Ovary (tissue), 9 donors: Measurements from ENCODE around the gene ODAD4. TPM values are rescaled to one million over a fixed set of nuclear protein-coding genes. Genes with fewer than 3 reads are reported as not detected.

ENCODE experiments used
- DNase-seq, 5 donors: peaks; one replicate each; pipeline ENCODE4 v3.0.0-alpha.2; 2019 to 2020
- H3K27ac ChIP-seq, 2 donors: fragments of 200-600 bp; one replicate each; pipeline versions ENCODE4 v1.5.1 to v1.8.0; 2019 to 2022
- H3K27me3 ChIP-seq: fragments of 200-600 bp; one replicate; pipeline ENCODE4 v1.8.0; 2022
- H3K36me3 ChIP-seq: fragments of 200-600 bp; sonication (generic); one replicate; pipeline ENCODE4 v1.5.1; 2019
- H3K4me1 ChIP-seq: one replicate; pipeline ENCODE4 v1.8.1; 2013; ENCODE audit warnings: mild to moderate bottlenecking, moderate library complexity; ENCODE audit not compliant: insufficient read depth
- H3K4me3 ChIP-seq: fragments of 200-600 bp; sonication (generic); one replicate; pipeline ENCODE4 v1.5.1; 2017
- H3K9me3 ChIP-seq, 2 donors: fragments of 200-600 bp in 1 of 2; sonication (generic) in 1 of 2; one replicate each; pipeline versions ENCODE4 v1.5.1 to v1.8.1; 2013 to 2019; ENCODE audit warnings: mild to moderate bottlenecking in 1 of 2, moderate library complexity in 1 of 2
- EP300 ChIP-seq: sonication (generic); formaldehyde crosslinking; IDR thresholded peaks from one replicate; pipeline ENCODE4 v1.6.1; 2017; ENCODE audit warnings: antibody characterized with exemption
- POLR2A ChIP-seq: fragments of 450-650 bp; IDR thresholded peaks from one replicate; pipeline ENCODE4 v1.6.1; 2017; ENCODE audit warnings: antibody characterized with exemption, mild to moderate bottlenecking, moderate library complexity
- WGBS, 3 donors: extraction: QIAGEN DNeasy Blood & Tissue Kit in 1 of 3; methylation state at CpG; one replicate each; pipeline versions ENCODE4 v1.1.5 to v1.1.7; 2013 to 2017; 5-methylcytosine and 5-hydroxymethylcytosine counted together
- intact Hi-C, 4 donors: fragments of 100-400 bp; cut with DNase I; formaldehyde crosslinking; loops; one replicate each; pipeline versions ENCODE4 v1.11.0 to v1.15.1; 2022 to 2023
- polyA plus RNA-seq, 2 donors: library from polyadenylated mRNA; stranded (reverse); fragments of 200-250 nt in 1 of 2; fragments of 350-450 nt in 1 of 2; fragmentation: Illumina TruSeq in 1 of 2; extraction: RNeasy Lipid Tissue Mini Kit (QIAGEN cat#74804) in 1 of 2; gene quantifications; one replicate each; pipeline ENCODE4 v1.2.3, GENCODE V29; 2013 to 2014
- total RNA-seq, 7 donors: library from RNA; depleted of rRNA in 2 of 7; stranded (reverse); fragments of >200 nt in 2 of 7; fragmentation: NEBNext Ultra II Directional in 3 of 7; extraction: Animal tissue kit (Norgen Biotek cat#: 25700) in 3 of 7; gene quantifications; one replicate each; pipeline versions ENCODE4 v1.1.0 to v1.2.4, GENCODE V29; 2016 to 2023
- TF ChIP-seq, protein P1 (sequence below), 3 donors: fragments of 450-650 bp in 2 of 3; fragments of 200-600 bp in 1 of 3; IDR thresholded peaks; one replicate each; pipeline versions ENCODE4 v1.5.1 to v1.8.0; 2016 to 2022; ENCODE audit warnings: antibody characterized with exemption in 3 of 3, mild to moderate bottlenecking in 1 of 3
- donor health status: DM: no; HTN: no; CAD: no; lungs with moderate emphysema.
- donor health status: DM: no; HTN: no; CAD: no.
- donor health status: Bipolar disorder and iron deficiency.
- donor health status: DM: yes; HTN: yes; CAD: no.
- donor health status: DM: no; HTN: no; CAD: no.
- donor health status: DM: yes; HTN: yes; CAD: no.

ODAD4 gene
- total and polyA plus RNA-seq, 9 donors, result 1.1 to 11.0 (median 2.1) TPM

DNA sequence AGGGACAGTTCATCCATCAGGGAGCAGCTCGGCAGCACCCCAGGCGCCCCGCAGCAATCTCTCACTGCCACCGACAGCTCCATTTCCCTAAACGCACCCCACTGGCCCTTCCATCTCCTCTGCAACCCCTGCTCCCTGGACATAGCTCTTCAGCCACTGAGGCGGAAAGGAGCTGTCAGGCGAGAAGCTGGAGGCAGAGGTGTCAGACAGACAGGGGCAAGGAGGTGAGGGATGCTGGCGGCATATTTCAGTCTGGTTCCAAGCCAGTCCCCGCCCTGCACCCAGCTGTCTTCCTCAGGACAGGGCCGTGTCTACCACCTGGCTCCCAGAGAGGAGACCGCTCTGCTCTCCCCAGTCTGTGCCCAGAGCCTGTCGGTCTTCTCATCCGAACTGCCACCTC lies 21.3 kb upstream of the ODAD4 start:
- intact Hi-C loops, result no loop called here
- no peak for TF ChIP-seq POLR2A
- no peak for TF ChIP-seq EP300
- TF ChIP-seq, protein P1, sequence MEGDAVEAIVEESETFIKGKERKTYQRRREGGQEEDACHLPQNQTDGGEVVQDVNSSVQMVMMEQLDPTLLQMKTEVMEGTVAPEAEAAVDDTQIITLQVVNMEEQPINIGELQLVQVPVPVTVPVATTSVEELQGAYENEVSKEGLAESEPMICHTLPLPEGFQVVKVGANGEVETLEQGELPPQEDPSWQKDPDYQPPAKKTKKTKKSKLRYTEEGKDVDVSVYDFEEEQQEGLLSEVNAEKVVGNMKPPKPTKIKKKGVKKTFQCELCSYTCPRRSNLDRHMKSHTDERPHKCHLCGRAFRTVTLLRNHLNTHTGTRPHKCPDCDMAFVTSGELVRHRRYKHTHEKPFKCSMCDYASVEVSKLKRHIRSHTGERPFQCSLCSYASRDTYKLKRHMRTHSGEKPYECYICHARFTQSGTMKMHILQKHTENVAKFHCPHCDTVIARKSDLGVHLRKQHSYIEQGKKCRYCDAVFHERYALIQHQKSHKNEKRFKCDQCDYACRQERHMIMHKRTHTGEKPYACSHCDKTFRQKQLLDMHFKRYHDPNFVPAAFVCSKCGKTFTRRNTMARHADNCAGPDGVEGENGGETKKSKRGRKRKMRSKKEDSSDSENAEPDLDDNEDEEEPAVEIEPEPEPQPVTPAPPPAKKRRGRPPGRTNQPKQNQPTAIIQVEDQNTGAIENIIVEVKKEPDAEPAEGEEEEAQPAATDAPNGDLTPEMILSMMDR (IDR thresholded peaks at IDR 0.05), result no peak
- DNase-seq, result no peak
- Histone ChIP-seq H3K4me1 (no peaks in the 10 kb centered on the region), H3K4me3 (no peak overlapping the region), H3K9me3 (no peaks in the 10 kb centered on the region), H3K36me3 (no peaks in the 10 kb centered on the region), H3K27me3 (no peaks in the 10 kb centered on the region), H3K27ac (no peak overlapping the region)
- 86 to 90% (median 87%) methylated on average over 13 of the region's 13 CpGs for WGBS, 3 donors

DNA sequence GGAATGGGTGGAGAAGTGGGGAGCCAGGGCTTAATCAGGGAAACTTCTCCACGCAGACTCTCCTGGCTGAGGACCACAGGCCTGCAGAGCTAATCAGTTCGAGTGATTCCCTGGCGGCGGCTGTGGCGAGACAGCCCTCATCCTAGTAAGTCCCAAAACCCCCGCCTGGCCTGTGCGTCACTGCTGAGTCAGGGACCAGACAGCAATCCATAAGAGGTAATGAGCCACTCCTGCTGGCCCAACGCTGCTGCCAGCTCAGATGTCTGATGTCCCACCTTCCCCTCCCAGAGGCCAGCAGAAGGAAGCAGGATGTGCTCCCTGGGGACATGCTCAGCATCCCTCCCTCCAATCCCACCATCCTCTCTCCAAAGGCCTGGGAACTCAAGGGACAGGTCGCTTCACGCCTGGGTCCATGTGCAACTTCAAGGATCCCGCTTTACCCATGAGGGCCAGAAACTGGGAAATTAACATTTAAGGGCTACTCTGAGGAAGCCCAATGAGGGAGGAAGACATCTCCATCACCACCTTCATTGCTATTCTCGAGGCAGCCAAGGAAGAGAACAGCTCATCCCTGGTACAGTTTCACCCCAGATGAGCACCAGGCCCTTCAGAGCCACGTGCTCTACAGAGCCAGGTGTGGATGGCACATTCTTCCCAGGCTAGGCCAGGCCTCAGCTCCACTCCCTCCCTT lies 19.6 kb upstream of the ODAD4 start:
- no peaks in the 10 kb centered on the region for H3K27me3 ChIP-seq
- TF ChIP-seq EP300 (no peak), POLR2A (no peak)
- TF ChIP-seq, protein P1 (IDR thresholded peaks at IDR 0.05), result no peak
- H3K4me1 ChIP-seq, result peaks cover 3% of the 10 kb centered on the region
- H3K9me3 ChIP-seq, result no peaks in the 10 kb centered on the region
- no peak for DNase-seq
- intact Hi-C loops, result no loop called here
- no peak overlapping the region for H3K27ac ChIP-seq
- 86 to 92% (median 88%) methylated on average over 13 of the region's 13 CpGs for WGBS, 3 donors
- no peaks in the 10 kb centered on the region for H3K36me3 ChIP-seq
- no peak overlapping the region for H3K4me3 ChIP-seq

DNA sequence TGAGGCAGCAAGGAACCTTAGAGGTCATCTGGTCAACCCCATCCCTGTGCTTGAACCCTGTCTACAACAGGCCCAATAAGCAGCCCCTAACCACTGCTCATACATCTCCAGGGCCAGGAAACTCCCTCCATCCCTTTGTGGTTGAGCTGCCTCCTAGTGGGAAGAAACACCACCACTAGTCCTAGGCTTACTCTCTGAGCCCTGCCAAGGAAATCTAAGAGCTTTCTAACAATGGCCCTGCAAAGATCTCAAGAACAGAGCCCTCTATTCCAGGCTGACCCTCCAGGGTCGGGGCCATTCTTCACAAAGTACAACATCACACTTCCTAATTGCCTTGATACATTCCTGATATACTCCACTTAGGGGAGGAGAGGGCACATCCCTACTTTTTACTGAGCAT lies 17.5 kb upstream of the ODAD4 start:
- Histone ChIP-seq H3K4me3 (no peak overlapping the region), H3K27ac (no peak overlapping the region), H3K9me3 (no peaks in the 10 kb centered on the region), H3K36me3 (no peaks in the 10 kb centered on the region), H3K4me1 (peaks cover 6% of the 10 kb centered on the region), H3K27me3 (no peaks in the 10 kb centered on the region)
- intact Hi-C loops, result no loop called here
- TF ChIP-seq EP300 (no peak), POLR2A (no peak)
- TF ChIP-seq, protein P1 (IDR thresholded peaks at IDR 0.05), result no peak
- no peak for DNase-seq
- WGBS, 3 donors, result 62 to 84% (median 81%) methylated on average over 1 of the region's 1 CpG

DNA sequence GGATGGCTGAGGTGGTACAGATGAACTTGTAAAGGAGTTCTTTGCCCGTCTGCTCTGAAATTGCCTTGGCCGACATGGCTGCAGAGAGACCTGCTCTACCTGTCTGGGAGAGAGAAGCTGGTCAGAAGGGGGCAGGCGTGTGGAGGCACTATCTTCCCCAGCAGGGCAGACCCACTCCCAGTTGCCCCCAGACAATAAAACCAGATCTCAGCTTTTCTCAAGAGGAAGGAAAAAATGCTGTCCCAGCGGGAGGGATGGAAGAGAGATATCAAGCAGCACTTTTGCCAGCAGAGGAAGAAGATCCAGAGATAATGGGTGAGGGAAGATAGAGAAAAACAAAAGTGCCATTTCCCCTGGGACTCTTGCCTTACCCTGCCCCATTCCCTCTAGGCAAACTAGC lies 16.6 kb upstream of the ODAD4 start:
- TF ChIP-seq, protein P1 (IDR thresholded peaks at IDR 0.05), result no peak
- TF ChIP-seq POLR2A (no peak), EP300 (no peak)
- Histone ChIP-seq H3K36me3 (no peaks in the 10 kb centered on the region), H3K4me3 (no peak overlapping the region), H3K27ac (no peak overlapping the region), H3K27me3 (no peaks in the 10 kb centered on the region), H3K9me3 (no peaks in the 10 kb centered on the region), H3K4me1 (peaks cover 6% of the 10 kb centered on the region)
- 88 to 97% (median 94%) methylated on average over 4 of the region's 4 CpGs for WGBS, 3 donors
- intact Hi-C loops, result no loop called here
- no peak for DNase-seq
